A673 (cell line): ENCODE measurements around the gene OGDH. TPM values are rescaled to one million over a fixed set of nuclear protein-coding genes. Genes with fewer than 3 reads are reported as not detected.
"Not testable (repeated sequence)": the region's sequence is repeated elsewhere in the genome, so short reads cannot be mapped to it uniquely, and the experiment has no call there.

Experiments
- BruUV-seq: library from RNA; stranded (reverse); fragments of 400-500 nt; replicated peaks from 2 replicates; lab custom pipeline; 2021; lab: Mats Ljungman, UMichigan
- CTCF ChIA-PET: fragments of 300-600 bp; sonication (Branson Sonifier 250); formaldehyde crosslinking; loops from one replicate; lab custom pipeline; 2022; ENCODE audit warnings: antibody characterized with exemption; lab: Charles Lee
- POLR2A ChIA-PET: fragments of 300-600 bp; sonication (Branson Sonifier 250); formaldehyde crosslinking; loops from one replicate; lab custom pipeline; 2022; ENCODE audit warnings: antibody characterized with exemption; ENCODE audit not compliant: low non-redundant PET; lab: Charles Lee
- DNase-seq: peaks from one replicate; pipeline ENCODE4 v3.0.0-alpha.2; 2015; ENCODE audit warnings: low spot score
- H3K27ac ChIP-seq: fragments of 200-600 bp; sonication (generic); 2 replicates; pipeline ENCODE4 v1.5.1; 2016; ENCODE audit warnings: mixed run types, low read depth, mild to moderate bottlenecking, mixed read lengths, antibody characterized with exemption, low read length; ENCODE audit not compliant: poor library complexity, severe bottlenecking
- H3K27me3 ChIP-seq: fragments of 200-600 bp; sonication (generic); replicated peaks from 2 replicates; pipeline ENCODE4 v1.6.1; 2017; ENCODE audit warnings: mixed run types, low read depth, mild to moderate bottlenecking, mixed read lengths, antibody characterized with exemption, low read length; ENCODE audit not compliant: insufficient read depth, poor library complexity
- H3K36me3 ChIP-seq: fragments of 200-600 bp; sonication (generic); 2 replicates; pipeline ENCODE4 v1.6.1; 2016; ENCODE audit warnings: mixed run types, mild to moderate bottlenecking, mixed read lengths, antibody characterized with exemption, low read length; ENCODE audit not compliant: insufficient read depth, poor library complexity, severe bottlenecking
- H3K4me1 ChIP-seq: fragments of 200-600 bp; sonication (generic); 2 replicates; pipeline ENCODE4 v1.6.1; 2017; ENCODE audit warnings: mixed run types, mild to moderate bottlenecking, mixed read lengths, antibody characterized with exemption, low read length; ENCODE audit not compliant: insufficient read depth, poor library complexity, severe bottlenecking
- H3K4me3 ChIP-seq: fragments of 200-600 bp; sonication (generic); 2 replicates; pipeline ENCODE4 v1.5.1; 2016; ENCODE audit warnings: low read depth, mixed run types, mild to moderate bottlenecking, mixed read lengths, low read length; ENCODE audit not compliant: poor library complexity, severe bottlenecking
- H3K9me3 ChIP-seq: fragments of 200-600 bp; sonication (generic); 2 replicates; pipeline ENCODE4 v1.6.1; 2016; ENCODE audit warnings: mixed run types, low read depth, mild to moderate bottlenecking, mixed read lengths, antibody characterized with exemption, low read length; ENCODE audit not compliant: poor library complexity, severe bottlenecking
- CTCF ChIP-seq: fragments of 300-800, 200-600 bp; sonication (generic); conservative IDR thresholded peaks from 2 replicates; pipeline ENCODE4 v1.5.1; 2017; ENCODE audit warnings: low read depth, mild to moderate bottlenecking, antibody characterized with exemption, low read length, moderate library complexity, mixed read lengths
- EZH2 ChIP-seq: fragments of 200-600 bp; sonication (generic); IDR thresholded peaks from 2 replicates; pipeline ENCODE4 v1.6.1; 2017; ENCODE audit warnings: borderline replicate concordance, low read depth, mild to moderate bottlenecking, mixed read lengths, antibody characterized with exemption, low read length; ENCODE audit not compliant: poor library complexity, severe bottlenecking
- intact Hi-C: fragments of 100-400 bp; cut with micrococcal nuclease; formaldehyde crosslinking; loops from one replicate; pipeline ENCODE4 v1.10.0; 2022; ENCODE audit not compliant: unreplicated experiment
- total RNA-seq: library from RNA; stranded (reverse); gene quantifications from 2 replicates; pipeline ENCODE4 v1.2.3, GENCODE V29; 2021

The OGDH gene
- total RNA-seq, 1 experiment from 2014 or later, result 111 TPM

GRCh38 chr7:44561481-44561880 is 44.9 kb upstream of the OGDH start:
- no peak overlapping the region for H3K4me3 ChIP-seq
- no peak overlapping the region for H3K27ac ChIP-seq
- DNase-seq, result no peak
- peaks cover 21% of the 10 kb centered on the region for H3K36me3 ChIP-seq
- H3K9me3 ChIP-seq, result no peaks in the 10 kb centered on the region
- H3K27me3 ChIP-seq, result no peaks in the 10 kb centered on the region
- ChIA-PET CTCF (no interaction called here), POLR2A (no interaction called here)
- TF ChIP-seq EZH2 (no peak), CTCF (no peak)
- intact Hi-C loops, result no loop called here
- no peaks in the 10 kb centered on the region for H3K4me1 ChIP-seq
- BruUV-seq, result no TSS peak

- no peaks in the 10 kb centered on the region for H3K4me1 ChIP-seq
- H3K27ac ChIP-seq, result no peak overlapping the region
- no peaks in the 10 kb centered on the region for H3K27me3 ChIP-seq
- peak; percentile 50 for DNase-seq
- H3K4me3 ChIP-seq, result no peak overlapping the region
- TF ChIP-seq EZH2, result no peak
- no peak for TF ChIP-seq CTCF
- ChIA-PET POLR2A (no interaction called here), CTCF (no interaction called here)
- BruUV-seq, result no TSS peak
- H3K9me3 ChIP-seq, result no peaks in the 10 kb centered on the region
- intact Hi-C loops, result no loop called here
- H3K36me3 ChIP-seq, result peaks cover 24% of the 10 kb centered on the region
These were observed 44.3 kb upstream of the OGDH start for GRCh38 chr7:44561962-44562621.

- DNase-seq, H3K27ac ChIP-seq, H3K9me3 ChIP-seq, H3K4me1 ChIP-seq, POLR2A ChIA-PET, H3K4me3 ChIP-seq, intact Hi-C loops, CTCF ChIA-PET, H3K27me3 ChIP-seq: not testable (repeated sequence)
- BruUV-seq, result TSS peak; percentile 24
- H3K36me3 ChIP-seq, result peaks cover 29% of the 10 kb centered on the region
These were observed 43.8 kb upstream of the OGDH start for GRCh38 chr7:44562622-44562962.

GRCh38 chr7:44563171-44563679 is 43.2 kb upstream of the OGDH start:
- H3K9me3 ChIP-seq, result no peaks in the 10 kb centered on the region
- no TSS peak for BruUV-seq
- peaks cover 36% of the 10 kb centered on the region for H3K36me3 ChIP-seq
- no peak for TF ChIP-seq EZH2
- no peak for TF ChIP-seq CTCF
- intact Hi-C loops, result no loop called here
- no peak overlapping the region for H3K27ac ChIP-seq
- no peaks in the 10 kb centered on the region for H3K4me1 ChIP-seq
- ChIA-PET POLR2A (no interaction called here), CTCF (no interaction called here)
- no peak overlapping the region for H3K4me3 ChIP-seq
- no peaks in the 10 kb centered on the region for H3K27me3 ChIP-seq
- DNase-seq, result no peak
